ENCODE measurements around the gene FBXO38.
A peak's percentile ranks its signal among the peaks of the same experiment; 100 is the strongest.

Gene FBXO38

GRCh38 chr5:148406406-148406805 lies 22.6 kb downstream of the FBXO38 start:
- Histone ChIP-seq H3K4me1 (ENCODE audit: control insufficient read depth, insufficient read depth, low read length) (no peaks in the 10 kb centered on the region), H3K4me3 (ENCODE audit: low read length) (no peak overlapping the region), H3K9me3 (ENCODE audit: control insufficient read depth, low read length) (no peaks in the 10 kb centered on the region), H3K36me3 (ENCODE audit: control insufficient read depth, insufficient read depth, low read length, severe bottlenecking) (peaks cover 99% of the 10 kb centered on the region), H3K9ac (ENCODE audit: low read length) (no peak overlapping the region), H3K27me3 (replicated peaks; ENCODE audit: control insufficient read depth, insufficient read depth, low read length) (no peaks in the 10 kb centered on the region)
- DNase-seq (ENCODE audit: low read depth) = no peak

- H3K9me3 ChIP-seq (ENCODE audit: control insufficient read depth, low read length) = no peaks in the 10 kb centered on the region
- peaks cover 99% of the 10 kb centered on the region for H3K36me3 ChIP-seq (ENCODE audit: control insufficient read depth, insufficient read depth, low read length, severe bottlenecking)
- no peaks in the 10 kb centered on the region for H3K27me3 ChIP-seq (replicated peaks; ENCODE audit: control insufficient read depth, insufficient read depth, low read length)
- no peaks in the 10 kb centered on the region for H3K4me1 ChIP-seq (ENCODE audit: control insufficient read depth, insufficient read depth, low read length)
- H3K4me3 ChIP-seq (ENCODE audit: low read length) = no peak overlapping the region
- H3K9ac ChIP-seq (ENCODE audit: low read length) = no peak overlapping the region
- DNase-seq (ENCODE audit: low read depth) = peak; percentile 19
Measured at GRCh38 chr5:148408092-148408491, 24.3 kb downstream of the FBXO38 start.

GRCh38 chr5:148412124-148412523 lies 28.4 kb downstream of the FBXO38 start:
- H3K27me3 ChIP-seq (replicated peaks; ENCODE audit: control insufficient read depth, insufficient read depth, low read length) = no peaks in the 10 kb centered on the region
- H3K9me3 ChIP-seq (ENCODE audit: control insufficient read depth, low read length) = no peaks in the 10 kb centered on the region
- no peak overlapping the region for H3K4me3 ChIP-seq (ENCODE audit: low read length)
- no peaks in the 10 kb centered on the region for H3K4me1 ChIP-seq (ENCODE audit: control insufficient read depth, insufficient read depth, low read length)
- no peak for DNase-seq (ENCODE audit: low read depth)
- peaks cover 99% of the 10 kb centered on the region for H3K36me3 ChIP-seq (ENCODE audit: control insufficient read depth, insufficient read depth, low read length, severe bottlenecking)
- H3K9ac ChIP-seq (ENCODE audit: low read length) = no peak overlapping the region

- H3K36me3 ChIP-seq (ENCODE audit: control insufficient read depth, insufficient read depth, low read length, severe bottlenecking) = peaks cover 99% of the 10 kb centered on the region
- H3K9me3 ChIP-seq (ENCODE audit: control insufficient read depth, low read length) = no peaks in the 10 kb centered on the region
- no peaks in the 10 kb centered on the region for H3K27me3 ChIP-seq (replicated peaks; ENCODE audit: control insufficient read depth, insufficient read depth, low read length)
- H3K9ac ChIP-seq (ENCODE audit: low read length) = no peak overlapping the region
- H3K4me3 ChIP-seq (ENCODE audit: low read length) = no peak overlapping the region
- no peak for DNase-seq (ENCODE audit: low read depth)
- no peaks in the 10 kb centered on the region for H3K4me1 ChIP-seq (ENCODE audit: control insufficient read depth, insufficient read depth, low read length)
Measured at GRCh38 chr5:148414833-148415232, 31.1 kb downstream of the FBXO38 start.

GRCh38 chr5:148416416-148416815 lies 32.7 kb downstream of the FBXO38 start:
- no peak overlapping the region for H3K9ac ChIP-seq (ENCODE audit: low read length)
- no peak for DNase-seq (ENCODE audit: low read depth)
- peaks cover 89% of the 10 kb centered on the region for H3K36me3 ChIP-seq (ENCODE audit: control insufficient read depth, insufficient read depth, low read length, severe bottlenecking)
- H3K4me3 ChIP-seq (ENCODE audit: low read length) = no peak overlapping the region
- H3K4me1 ChIP-seq (ENCODE audit: control insufficient read depth, insufficient read depth, low read length) = no peaks in the 10 kb centered on the region
- no peaks in the 10 kb centered on the region for H3K27me3 ChIP-seq (replicated peaks; ENCODE audit: control insufficient read depth, insufficient read depth, low read length)
- H3K9me3 ChIP-seq (ENCODE audit: control insufficient read depth, low read length) = no peaks in the 10 kb centered on the region

- H3K4me1 ChIP-seq (ENCODE audit: control insufficient read depth, insufficient read depth, low read length) = no peaks in the 10 kb centered on the region
- no peak overlapping the region for H3K4me3 ChIP-seq (ENCODE audit: low read length)
- no peaks in the 10 kb centered on the region for H3K27me3 ChIP-seq (replicated peaks; ENCODE audit: control insufficient read depth, insufficient read depth, low read length)
- DNase-seq (ENCODE audit: low read depth) = peak; percentile 24
- peaks cover 86% of the 10 kb centered on the region for H3K36me3 ChIP-seq (ENCODE audit: control insufficient read depth, insufficient read depth, low read length, severe bottlenecking)
- no peak overlapping the region for H3K9ac ChIP-seq (ENCODE audit: low read length)
- no peaks in the 10 kb centered on the region for H3K9me3 ChIP-seq (ENCODE audit: control insufficient read depth, low read length)
Measured at GRCh38 chr5:148416921-148417320, 33.2 kb downstream of the FBXO38 start.

GRCh38 chr5:148418511-148418910 lies 34.8 kb downstream of the FBXO38 start:
- Histone ChIP-seq H3K27me3 (replicated peaks; ENCODE audit: control insufficient read depth, insufficient read depth, low read length) (no peaks in the 10 kb centered on the region), H3K4me3 (ENCODE audit: low read length) (no peak overlapping the region), H3K4me1 (ENCODE audit: control insufficient read depth, insufficient read depth, low read length) (no peaks in the 10 kb centered on the region), H3K9me3 (ENCODE audit: control insufficient read depth, low read length) (no peaks in the 10 kb centered on the region), H3K36me3 (ENCODE audit: control insufficient read depth, insufficient read depth, low read length, severe bottlenecking) (peaks cover 86% of the 10 kb centered on the region), H3K9ac (ENCODE audit: low read length) (no peak overlapping the region)
- peak; percentile 24 for DNase-seq (ENCODE audit: low read depth)

- no peak for DNase-seq (ENCODE audit: low read depth)
- Histone ChIP-seq H3K4me1 (ENCODE audit: control insufficient read depth, insufficient read depth, low read length) (no peaks in the 10 kb centered on the region), H3K9ac (ENCODE audit: low read length) (no peak overlapping the region), H3K9me3 (ENCODE audit: control insufficient read depth, low read length) (no peaks in the 10 kb centered on the region), H3K27me3 (replicated peaks; ENCODE audit: control insufficient read depth, insufficient read depth, low read length) (no peaks in the 10 kb centered on the region), H3K36me3 (ENCODE audit: control insufficient read depth, insufficient read depth, low read length, severe bottlenecking) (peaks cover 86% of the 10 kb centered on the region), H3K4me3 (ENCODE audit: low read length) (no peak overlapping the region)
Measured at GRCh38 chr5:148421661-148422060, 37.9 kb downstream of the FBXO38 start.

GRCh38 chr5:148425808-148426207 lies 42.0 kb downstream of the FBXO38 start:
- peaks cover 80% of the 10 kb centered on the region for H3K36me3 ChIP-seq (ENCODE audit: control insufficient read depth, insufficient read depth, low read length, severe bottlenecking)
- H3K9ac ChIP-seq (ENCODE audit: low read length) = no peak overlapping the region
- H3K4me1 ChIP-seq (ENCODE audit: control insufficient read depth, insufficient read depth, low read length) = no peaks in the 10 kb centered on the region
- no peak overlapping the region for H3K4me3 ChIP-seq (ENCODE audit: low read length)
- H3K27me3 ChIP-seq (replicated peaks; ENCODE audit: control insufficient read depth, insufficient read depth, low read length) = no peaks in the 10 kb centered on the region
- H3K9me3 ChIP-seq (ENCODE audit: control insufficient read depth, low read length) = no peaks in the 10 kb centered on the region
- no peak for DNase-seq (ENCODE audit: low read depth)

GRCh38 chr5:148426514-148426913 lies 42.8 kb downstream of the FBXO38 start:
- H3K27me3 ChIP-seq (replicated peaks; ENCODE audit: control insufficient read depth, insufficient read depth, low read length) = no peaks in the 10 kb centered on the region
- no peak overlapping the region for H3K9ac ChIP-seq (ENCODE audit: low read length)
- DNase-seq (ENCODE audit: low read depth) = no peak
- no peak overlapping the region for H3K4me3 ChIP-seq (ENCODE audit: low read length)
- H3K4me1 ChIP-seq (ENCODE audit: control insufficient read depth, insufficient read depth, low read length) = no peaks in the 10 kb centered on the region
- H3K9me3 ChIP-seq (ENCODE audit: control insufficient read depth, low read length) = no peaks in the 10 kb centered on the region
- peaks cover 83% of the 10 kb centered on the region for H3K36me3 ChIP-seq (ENCODE audit: control insufficient read depth, insufficient read depth, low read length, severe bottlenecking)

- no peaks in the 10 kb centered on the region for H3K9me3 ChIP-seq (ENCODE audit: control insufficient read depth, low read length)
- no peaks in the 10 kb centered on the region for H3K4me1 ChIP-seq (ENCODE audit: control insufficient read depth, insufficient read depth, low read length)
- peaks cover 77% of the 10 kb centered on the region for H3K36me3 ChIP-seq (ENCODE audit: control insufficient read depth, insufficient read depth, low read length, severe bottlenecking)
- H3K9ac ChIP-seq (ENCODE audit: low read length) = no peak overlapping the region
- H3K27me3 ChIP-seq (replicated peaks; ENCODE audit: control insufficient read depth, insufficient read depth, low read length) = no peaks in the 10 kb centered on the region
- no peak overlapping the region for H3K4me3 ChIP-seq (ENCODE audit: low read length)
- no peak for DNase-seq (ENCODE audit: low read depth)
Measured at GRCh38 chr5:148427370-148428042, 43.7 kb downstream of the FBXO38 start.

GRCh38 chr5:148428848-148429247 lies 45.1 kb downstream of the FBXO38 start:
- Histone ChIP-seq H3K36me3 (ENCODE audit: control insufficient read depth, insufficient read depth, low read length, severe bottlenecking) (peaks cover 77% of the 10 kb centered on the region), H3K9ac (ENCODE audit: low read length) (no peak overlapping the region), H3K27me3 (replicated peaks; ENCODE audit: control insufficient read depth, insufficient read depth, low read length) (no peaks in the 10 kb centered on the region), H3K4me1 (ENCODE audit: control insufficient read depth, insufficient read depth, low read length) (no peaks in the 10 kb centered on the region), H3K4me3 (ENCODE audit: low read length) (no peak overlapping the region), H3K9me3 (ENCODE audit: control insufficient read depth, low read length) (no peaks in the 10 kb centered on the region)
- DNase-seq (ENCODE audit: low read depth) = no peak
